ENCODE data around the gene NAT8L. TPM values are rescaled to one million over a fixed set of nuclear protein-coding genes. Genes with fewer than 3 reads are reported as not detected.

NAT8L gene
- total and polyA plus RNA-seq, 2 of the 13 experiments (the other 11 are each of a cell fraction or from before 2014, with no cell fraction given): 2.2 to 3.3 TPM

- TF ChIP-seq NFIC (IDR thresholded peaks at IDR 0.05; ENCODE audit: low read length) (no peak), KDM4B (CRISPR knock-in tag; IDR thresholded peaks at IDR 0.05) (no peak), AFF4 (CRISPR knock-in tag; IDR thresholded peaks at IDR 0.05) (no peak), ZNF839 (CRISPR knock-in tag; IDR thresholded peaks at IDR 0.05; ENCODE audit: borderline replicate concordance) (no peak), ZNF207 (IDR thresholded peaks at IDR 0.05; ENCODE audit: borderline replicate concordance) (no peak), PHF21A (CRISPR knock-in tag; IDR thresholded peaks at IDR 0.05) (no peak), PLRG1 (conservative IDR thresholded peaks at IDR 0.05) (no peak), ZNF44 (CRISPR knock-in tag; IDR thresholded peaks at IDR 0.05) (no peak)
- TF ChIP-seq, protein P1, sequence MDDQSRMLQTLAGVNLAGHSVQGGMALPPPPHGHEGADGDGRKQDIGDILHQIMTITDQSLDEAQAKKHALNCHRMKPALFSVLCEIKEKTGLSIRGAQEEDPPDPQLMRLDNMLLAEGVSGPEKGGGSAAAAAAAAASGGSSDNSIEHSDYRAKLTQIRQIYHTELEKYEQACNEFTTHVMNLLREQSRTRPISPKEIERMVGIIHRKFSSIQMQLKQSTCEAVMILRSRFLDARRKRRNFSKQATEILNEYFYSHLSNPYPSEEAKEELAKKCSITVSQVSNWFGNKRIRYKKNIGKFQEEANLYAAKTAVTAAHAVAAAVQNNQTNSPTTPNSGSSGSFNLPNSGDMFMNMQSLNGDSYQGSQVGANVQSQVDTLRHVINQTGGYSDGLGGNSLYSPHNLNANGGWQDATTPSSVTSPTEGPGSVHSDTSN (CRISPR knock-in tag; IDR thresholded peaks at IDR 0.05; ENCODE audit: borderline replicate concordance): no peak
These were observed 672 bp upstream of the NAT8L start (continued) for GRCh38 chr4:2058264-2059045.
